ENCODE data around the gene TBXA2R. TPM values are rescaled to one million over a fixed set of nuclear protein-coding genes. Genes with fewer than 3 reads are reported as not detected.

The TBXA2R gene
- total and polyA plus RNA-seq, 4 donors = 0.79 to 3.9 (median 2.2) TPM

- WGBS (ENCODE audit: insufficient coverage) = 14% methylated on average over 19 of the region's 22 CpGs
- peak overlapping the region; percentile 16 for H3K4me3 ChIP-seq (ENCODE audit: low read depth, low read length)
- peak overlapping the region; percentile 21 for H3K27ac ChIP-seq (ENCODE audit: low read depth, low read length)
- H3K4me1 ChIP-seq (ENCODE audit: control insufficient read depth, insufficient read depth, low read length) = peaks cover 44% of the 10 kb centered on the region
- H3K27me3 ChIP-seq (ENCODE audit: control insufficient read depth, insufficient read depth, low read length) = peaks cover 35% of the 10 kb centered on the region
- H3K9me3 ChIP-seq (ENCODE audit: control insufficient read depth, insufficient read depth, low read length) = no peaks in the 10 kb centered on the region
- peaks cover 35% of the 10 kb centered on the region for H3K36me3 ChIP-seq (ENCODE audit: control insufficient read depth, insufficient read depth, low read length)
- no peak for DNase-seq (ENCODE audit: low read depth in 4 of 6, low spot score in 6 of 6)
Observed at GRCh38 chr19:3607303-3608078, 816 bp upstream of the TBXA2R start.

- peaks cover 35% of the 10 kb centered on the region for H3K27me3 ChIP-seq (ENCODE audit: control insufficient read depth, insufficient read depth, low read length)
- peaks cover 44% of the 10 kb centered on the region for H3K4me1 ChIP-seq (ENCODE audit: control insufficient read depth, insufficient read depth, low read length)
- no peak overlapping the region for H3K27ac ChIP-seq (ENCODE audit: low read depth, low read length)
Observed at GRCh38 chr19:3606174-3606689, 443 bp downstream of the TBXA2R start.

DNA sequence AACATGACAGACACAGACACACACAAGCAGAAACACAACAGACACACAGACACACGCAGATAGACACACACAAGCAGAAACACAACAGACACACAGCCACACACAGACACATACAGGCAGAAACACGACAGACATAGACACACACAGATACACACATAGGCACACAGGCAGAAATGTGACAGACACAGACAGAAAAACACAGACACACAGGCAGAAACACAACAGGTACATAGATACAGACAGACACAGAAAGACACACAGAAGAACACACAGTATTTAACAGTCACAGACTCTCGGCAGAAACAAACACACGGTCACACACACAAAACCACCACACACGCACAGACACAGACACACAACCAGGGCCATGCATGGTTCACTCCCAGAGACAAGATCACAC, 905 bp downstream of the TBXA2R start:
- WGBS (ENCODE audit: insufficient coverage) = 71% methylated on average over 5 of the region's 5 CpGs
- DNase-seq (ENCODE audit: low read depth in 4 of 6, low spot score in 6 of 6) = no peak
- Histone ChIP-seq H3K27me3 (ENCODE audit: control insufficient read depth, insufficient read depth, low read length) (peaks cover 35% of the 10 kb centered on the region), H3K4me1 (ENCODE audit: control insufficient read depth, insufficient read depth, low read length) (peaks cover 44% of the 10 kb centered on the region), H3K36me3 (ENCODE audit: control insufficient read depth, insufficient read depth, low read length) (peaks cover 18% of the 10 kb centered on the region), H3K4me3 (ENCODE audit: low read depth, low read length) (no peak overlapping the region), H3K27ac (ENCODE audit: low read depth, low read length) (no peak overlapping the region), H3K9me3 (ENCODE audit: control insufficient read depth, insufficient read depth, low read length) (no peaks in the 10 kb centered on the region)

More at GRCh38 chr19:3606174-3606689, 443 bp downstream of the TBXA2R start:
- Histone ChIP-seq H3K36me3 (ENCODE audit: control insufficient read depth, insufficient read depth, low read length) (peaks cover 22% of the 10 kb centered on the region), H3K9me3 (ENCODE audit: control insufficient read depth, insufficient read depth, low read length) (no peaks in the 10 kb centered on the region), H3K4me3 (ENCODE audit: low read depth, low read length) (peak overlapping the region; percentile 16)
- 12% methylated on average over 34 of the region's 35 CpGs for WGBS (ENCODE audit: insufficient coverage)
- DNase-seq (ENCODE audit: low read depth in 4 of 6, low spot score in 6 of 6) = no peak

- WGBS (ENCODE audit: insufficient coverage) = 88% methylated on average over 3 of the region's 3 CpGs
- Histone ChIP-seq H3K9me3 (ENCODE audit: control insufficient read depth, insufficient read depth, low read length) (no peaks in the 10 kb centered on the region), H3K4me3 (ENCODE audit: low read depth, low read length) (no peak overlapping the region), H3K36me3 (ENCODE audit: control insufficient read depth, insufficient read depth, low read length) (peaks cover 14% of the 10 kb centered on the region), H3K27me3 (ENCODE audit: control insufficient read depth, insufficient read depth, low read length) (peaks cover 35% of the 10 kb centered on the region), H3K4me1 (ENCODE audit: control insufficient read depth, insufficient read depth, low read length) (peaks cover 44% of the 10 kb centered on the region), H3K27ac (ENCODE audit: low read depth, low read length) (no peak overlapping the region)
- DNase-seq (ENCODE audit: low read depth in 4 of 6, low spot score in 6 of 6) = no peak
Observed at GRCh38 chr19:3605361-3605760, 1.3 kb downstream of the TBXA2R start.

DNA sequence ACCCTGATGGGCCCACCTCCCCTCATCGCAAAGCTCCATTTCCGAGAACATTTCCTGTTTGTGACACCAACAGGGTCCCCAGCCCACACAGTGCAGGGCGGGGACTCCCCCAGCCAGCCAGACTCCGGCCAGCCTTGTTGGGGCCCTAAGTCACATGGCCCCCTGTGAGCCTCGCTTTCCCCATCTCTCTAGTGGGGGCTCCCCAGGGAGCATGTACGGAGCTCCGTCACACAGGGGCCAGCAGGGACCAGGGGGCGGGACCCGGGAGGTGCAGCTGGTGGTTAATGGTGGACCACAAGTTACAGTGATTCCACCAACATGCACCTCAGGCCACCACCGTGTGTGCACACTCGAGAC, 1.7 kb downstream of the TBXA2R start:
- 57% methylated on average over 7 of the region's 11 CpGs for whole genome bisulfite sequencing (ENCODE audit: insufficient coverage)
- H3K4me3 ChIP-seq (ENCODE audit: low read depth, low read length) = no peak overlapping the region
- DNase-seq (ENCODE audit: low read depth in 4 of 6, low spot score in 6 of 6) = no peak
- H3K27me3 ChIP-seq (ENCODE audit: control insufficient read depth, insufficient read depth, low read length) = peaks cover 35% of the 10 kb centered on the region
- peaks cover 40% of the 10 kb centered on the region for H3K4me1 ChIP-seq (ENCODE audit: control insufficient read depth, insufficient read depth, low read length)
- no peaks in the 10 kb centered on the region for H3K9me3 ChIP-seq (ENCODE audit: control insufficient read depth, insufficient read depth, low read length)
- no peak overlapping the region for H3K27ac ChIP-seq (ENCODE audit: low read depth, low read length)
- peaks cover 10% of the 10 kb centered on the region for H3K36me3 ChIP-seq (ENCODE audit: control insufficient read depth, insufficient read depth, low read length)

GRCh38 chr19:3604227-3604986, 2.3 kb downstream of the TBXA2R start:
- Histone ChIP-seq H3K4me1 (ENCODE audit: control insufficient read depth, insufficient read depth, low read length) (peaks cover 35% of the 10 kb centered on the region), H3K36me3 (ENCODE audit: control insufficient read depth, insufficient read depth, low read length) (peaks cover 4% of the 10 kb centered on the region), H3K27me3 (ENCODE audit: control insufficient read depth, insufficient read depth, low read length) (peaks cover 35% of the 10 kb centered on the region), H3K4me3 (ENCODE audit: low read depth, low read length) (no peak overlapping the region), H3K27ac (ENCODE audit: low read depth, low read length) (no peak overlapping the region), H3K9me3 (ENCODE audit: control insufficient read depth, insufficient read depth, low read length) (no peaks in the 10 kb centered on the region)
- 73% methylated on average over 21 of the region's 27 CpGs for WGBS (ENCODE audit: insufficient coverage)
- DNase-seq (ENCODE audit: low read depth in 4 of 6, low spot score in 6 of 6) = no peak

DNA sequence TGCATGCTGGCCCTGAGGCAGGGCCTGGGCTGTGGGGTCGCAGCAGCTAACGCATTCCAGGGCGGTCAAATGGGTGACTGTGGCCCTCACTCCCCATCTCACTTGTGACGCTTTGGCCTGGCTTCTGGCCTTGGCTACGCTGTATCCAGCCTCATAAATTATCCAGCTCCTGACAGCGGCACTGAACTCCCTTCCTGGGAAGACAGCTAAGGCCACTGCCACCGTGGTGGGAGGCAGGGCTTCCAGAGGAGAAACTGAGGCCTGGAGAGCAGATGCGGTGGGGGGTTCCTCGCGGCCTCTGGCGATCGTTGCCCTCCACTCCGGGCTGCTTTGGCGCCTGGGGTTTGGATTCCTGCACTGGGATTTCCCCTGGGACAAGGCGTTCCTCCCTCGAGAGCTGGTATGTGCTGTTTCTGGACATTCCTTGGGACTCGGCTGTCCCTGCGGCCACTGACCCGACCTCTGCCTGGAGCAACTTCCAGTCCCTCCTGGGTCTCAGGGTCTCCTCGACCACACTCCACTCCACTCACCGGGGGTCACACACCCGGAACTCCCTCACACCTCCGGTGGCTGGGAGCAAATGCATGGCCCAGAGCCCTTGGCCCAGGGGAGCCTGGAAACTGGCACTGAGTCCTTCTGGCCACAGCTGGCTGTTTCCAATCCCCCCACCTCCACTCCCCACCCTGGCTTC, 3.4 kb downstream of the TBXA2R start:
- Histone ChIP-seq H3K4me1 (ENCODE audit: control insufficient read depth, insufficient read depth, low read length) (peaks cover 29% of the 10 kb centered on the region), H3K27ac (ENCODE audit: low read depth, low read length) (peak overlapping the region; percentile 54), H3K9me3 (ENCODE audit: control insufficient read depth, insufficient read depth, low read length) (no peaks in the 10 kb centered on the region), H3K36me3 (ENCODE audit: control insufficient read depth, insufficient read depth, low read length) (no peaks in the 10 kb centered on the region), H3K27me3 (ENCODE audit: control insufficient read depth, insufficient read depth, low read length) (peaks cover 35% of the 10 kb centered on the region), H3K4me3 (ENCODE audit: low read depth, low read length) (no peak overlapping the region)
- no peak for DNase-seq (ENCODE audit: low read depth in 4 of 6, low spot score in 6 of 6)
- WGBS (ENCODE audit: insufficient coverage) = 63% methylated on average over 23 of the region's 23 CpGs

GRCh38 chr19:3601021-3601420, 5.7 kb downstream of the TBXA2R start:
- 86% methylated on average over 6 of the region's 12 CpGs for WGBS (ENCODE audit: insufficient coverage)
- Histone ChIP-seq H3K9me3 (ENCODE audit: control insufficient read depth, insufficient read depth, low read length) (no peaks in the 10 kb centered on the region), H3K4me3 (ENCODE audit: low read depth, low read length) (no peak overlapping the region), H3K4me1 (ENCODE audit: control insufficient read depth, insufficient read depth, low read length) (peaks cover 14% of the 10 kb centered on the region), H3K27me3 (ENCODE audit: control insufficient read depth, insufficient read depth, low read length) (peaks cover 13% of the 10 kb centered on the region), H3K36me3 (ENCODE audit: control insufficient read depth, insufficient read depth, low read length) (no peaks in the 10 kb centered on the region), H3K27ac (ENCODE audit: low read depth, low read length) (no peak overlapping the region)
- DNase-seq (ENCODE audit: low read depth in 4 of 6, low spot score in 6 of 6) = no peak

- WGBS (ENCODE audit: insufficient coverage) = 81% methylated on average over 28 of the region's 28 CpGs
- Histone ChIP-seq H3K27me3 (ENCODE audit: control insufficient read depth, insufficient read depth, low read length) (peaks cover 2% of the 10 kb centered on the region), H3K4me3 (ENCODE audit: low read depth, low read length) (no peak overlapping the region), H3K27ac (ENCODE audit: low read depth, low read length) (no peak overlapping the region), H3K4me1 (ENCODE audit: control insufficient read depth, insufficient read depth, low read length) (peaks cover 10% of the 10 kb centered on the region), H3K36me3 (ENCODE audit: control insufficient read depth, insufficient read depth, low read length) (no peaks in the 10 kb centered on the region), H3K9me3 (ENCODE audit: control insufficient read depth, insufficient read depth, low read length) (no peaks in the 10 kb centered on the region)
- no peak for DNase-seq (ENCODE audit: low read depth in 4 of 6, low spot score in 6 of 6)
Observed at GRCh38 chr19:3599776-3600187, 6.9 kb downstream of the TBXA2R start.

Measured in spinal cord (tissue), 10 donors.